HG03095 (cell line): ENCODE data around the gene GPSM1.
A peak's percentile ranks its signal among the peaks of the same experiment; 100 is the strongest.

Source experiments
- ATAC-seq: cut with Tn5 transposase; IDR thresholded peaks from one replicate; pipeline ENCODE4 v1.9.1; 2021; ENCODE audit warnings: moderate library complexity; ENCODE audit not compliant: unreplicated experiment

Gene GPSM1, protein sequence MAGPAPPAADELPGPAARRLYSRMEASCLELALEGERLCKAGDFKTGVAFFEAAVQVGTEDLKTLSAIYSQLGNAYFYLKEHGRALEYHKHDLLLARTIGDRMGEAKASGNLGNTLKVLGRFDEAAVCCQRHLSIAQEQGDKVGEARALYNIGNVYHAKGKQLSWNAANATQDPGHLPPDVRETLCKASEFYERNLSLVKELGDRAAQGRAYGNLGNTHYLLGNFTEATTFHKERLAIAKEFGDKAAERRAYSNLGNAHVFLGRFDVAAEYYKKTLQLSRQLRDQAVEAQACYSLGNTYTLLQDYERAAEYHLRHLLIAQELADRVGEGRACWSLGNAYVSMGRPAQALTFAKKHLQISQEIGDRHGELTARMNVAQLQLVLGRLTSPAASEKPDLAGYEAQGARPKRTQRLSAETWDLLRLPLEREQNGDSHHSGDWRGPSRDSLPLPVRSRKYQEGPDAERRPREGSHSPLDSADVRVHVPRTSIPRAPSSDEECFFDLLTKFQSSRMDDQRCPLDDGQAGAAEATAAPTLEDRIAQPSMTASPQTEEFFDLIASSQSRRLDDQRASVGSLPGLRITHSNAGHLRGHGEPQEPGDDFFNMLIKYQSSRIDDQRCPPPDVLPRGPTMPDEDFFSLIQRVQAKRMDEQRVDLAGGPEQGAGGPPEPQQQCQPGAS

GRCh38 chr9:136327304-136327974, at the start of gene GPSM1:
GPSM1 (plus strand) TSS chr9:136327539; CDS start chr9:136327696, 157 bp downstream.
- no peak for ATAC-seq

DNA sequence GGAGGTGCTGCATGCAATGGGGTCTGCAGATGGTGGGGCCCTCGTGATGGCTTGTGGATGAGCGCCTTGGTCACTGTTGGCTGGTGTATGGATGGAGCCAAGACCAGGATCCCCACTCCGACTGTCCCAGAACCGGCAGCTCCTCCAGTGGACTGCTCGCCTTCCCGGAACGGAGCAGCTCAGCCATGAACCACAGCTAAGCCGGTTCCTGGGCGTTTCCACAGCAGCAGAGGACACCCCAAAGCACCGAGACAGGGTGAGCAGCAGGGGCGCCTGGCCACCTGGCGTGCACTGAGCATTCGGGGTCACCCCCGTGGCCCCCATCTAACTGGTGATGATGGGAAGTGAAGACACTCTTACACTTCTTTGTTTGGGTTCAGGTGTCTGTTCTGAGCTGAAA, 49.6 kb upstream of the GPSM1 start:
- no peak for ATAC-seq

GRCh38 chr9:136278221-136278620, 49.1 kb upstream of the GPSM1 start:
- ATAC-seq, result no peak

DNA sequence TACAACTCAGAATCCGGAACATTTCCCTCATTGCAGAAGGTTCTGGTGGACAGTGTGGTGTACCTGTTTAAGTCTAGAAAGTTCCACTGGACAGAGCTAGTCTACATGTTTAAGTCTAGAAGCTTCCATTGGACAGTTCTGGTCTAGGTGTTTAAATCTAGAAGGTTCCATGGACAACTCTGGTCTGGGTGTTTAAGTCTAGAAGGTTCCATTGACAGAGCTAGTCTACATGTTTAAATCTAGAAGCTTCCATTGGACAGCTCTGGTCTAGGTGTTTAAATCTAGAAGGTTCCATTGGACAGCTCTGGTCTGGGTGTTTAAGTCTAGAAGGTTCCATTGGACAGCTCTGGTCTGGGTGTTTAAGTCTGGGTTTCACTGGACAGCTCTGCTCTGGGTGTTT, 48.4 kb upstream of the GPSM1 start:
- ATAC-seq, result no peak

DNA sequence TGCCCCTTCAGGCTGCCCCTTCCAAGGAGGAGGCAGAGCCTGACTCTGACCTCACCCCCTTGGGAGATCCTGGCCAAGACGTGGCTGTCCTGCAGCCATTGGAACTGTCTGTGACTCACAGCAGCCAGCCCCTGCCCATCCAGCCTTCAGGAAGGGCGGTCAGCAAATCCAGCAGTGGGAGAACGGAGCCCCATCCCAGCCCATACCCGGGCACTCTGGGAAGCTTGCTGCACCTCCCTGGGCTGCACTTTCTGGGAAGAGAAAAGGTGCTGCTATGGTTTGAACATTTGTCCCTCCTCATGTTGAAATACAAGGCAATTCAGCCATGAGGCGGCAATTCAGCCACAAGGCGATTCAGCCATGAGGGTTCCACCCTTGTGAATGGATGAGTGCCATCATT, 47.9 kb upstream of the GPSM1 start:
- ATAC-seq, result no peak

DNA sequence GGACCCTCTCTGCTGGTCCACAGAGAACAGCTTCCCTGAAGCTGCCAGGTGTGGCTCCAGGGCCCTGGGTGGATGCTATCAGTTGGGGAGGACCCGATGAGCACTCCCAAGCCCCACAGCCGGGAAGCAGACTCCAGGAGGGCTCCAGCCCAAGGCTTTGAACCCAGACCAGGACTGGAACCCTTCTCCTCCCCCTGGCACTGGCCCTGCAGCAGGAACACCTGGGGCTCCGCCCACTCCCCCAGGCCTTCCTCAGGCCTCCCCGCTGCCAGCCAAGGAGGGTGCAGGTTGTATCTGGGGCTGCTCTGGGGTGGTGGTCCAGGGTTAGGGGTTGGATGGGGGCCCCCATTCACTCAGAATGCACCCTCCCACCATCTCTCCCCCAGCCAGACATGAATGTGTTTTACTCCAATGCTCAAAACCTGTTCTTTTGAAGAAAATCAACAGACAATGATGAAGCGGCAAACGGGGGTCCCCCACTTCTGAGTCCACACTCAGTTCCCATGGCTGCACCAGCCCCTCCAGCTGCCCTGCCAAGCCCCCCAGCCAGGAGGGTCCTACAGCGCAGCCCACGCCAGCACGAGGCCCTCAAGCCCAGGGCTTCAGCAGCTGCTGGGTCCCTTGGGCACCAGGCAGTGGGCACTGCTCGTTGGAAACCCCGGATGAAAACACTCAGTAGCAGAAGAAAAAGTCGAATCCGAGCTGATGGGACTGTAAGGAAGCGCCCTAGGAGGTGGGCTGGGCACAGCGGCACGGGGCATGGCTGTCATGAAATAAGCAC, 46.6 kb upstream of the GPSM1 start:
- ATAC-seq, result no peak

GRCh38 chr9:136281421-136282271, 45.7 kb upstream of the GPSM1 start:
- ATAC-seq, result no peak

GRCh38 chr9:136282272-136282861, 45.0 kb upstream of the GPSM1 start:
- ATAC-seq, result no peak

DNA sequence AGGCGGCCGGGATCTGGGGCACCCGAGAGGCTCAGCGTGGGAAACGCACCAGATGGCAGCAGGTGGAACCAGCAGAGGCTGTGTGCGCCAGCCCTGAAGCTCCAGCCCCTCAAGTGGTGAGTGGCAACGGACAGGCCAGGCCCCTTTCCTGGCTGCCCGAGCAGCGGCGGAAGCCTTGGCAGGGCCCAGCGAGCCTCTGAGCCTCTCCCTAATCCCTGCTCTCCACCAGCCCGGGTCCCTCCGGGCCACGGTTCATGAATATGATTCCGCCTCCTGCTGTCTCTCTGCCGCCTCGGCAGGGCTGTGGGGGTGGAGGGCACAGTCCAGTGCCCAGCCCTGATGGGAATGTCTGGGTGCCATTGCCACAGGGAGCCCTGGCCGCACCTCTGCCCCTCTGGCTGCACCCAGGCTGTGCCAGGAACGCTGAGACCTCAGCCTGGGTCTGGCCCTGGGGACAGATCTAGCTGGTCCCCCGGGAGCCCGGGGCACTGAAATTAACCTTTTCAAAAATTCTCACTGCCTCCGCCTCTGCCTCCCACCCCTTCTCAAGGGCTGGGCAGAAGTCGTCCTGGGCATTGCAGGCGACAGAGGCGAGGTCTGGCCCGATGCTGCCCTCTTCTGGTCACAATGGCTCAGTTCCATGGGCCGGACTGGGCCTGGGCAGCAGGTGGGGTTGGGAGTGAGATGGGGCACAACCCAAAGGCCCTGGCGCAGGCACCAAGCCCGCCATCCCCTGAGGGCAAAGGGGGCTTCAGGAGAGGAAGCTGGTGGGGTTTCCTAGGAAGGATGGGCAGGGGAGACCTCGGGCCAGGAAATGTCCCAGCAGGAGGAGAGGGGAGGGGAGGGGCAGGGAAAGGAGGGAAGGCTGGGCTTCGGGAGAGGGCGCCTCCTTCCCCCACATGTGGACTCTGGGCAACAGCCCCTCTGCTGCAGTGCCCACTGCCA, 43.8 kb upstream of the GPSM1 start:
- peak; percentile 63 for ATAC-seq

- ATAC-seq, result no peak
Observed at GRCh38 chr9:136284311-136284710, 43.0 kb upstream of the GPSM1 start.

DNA sequence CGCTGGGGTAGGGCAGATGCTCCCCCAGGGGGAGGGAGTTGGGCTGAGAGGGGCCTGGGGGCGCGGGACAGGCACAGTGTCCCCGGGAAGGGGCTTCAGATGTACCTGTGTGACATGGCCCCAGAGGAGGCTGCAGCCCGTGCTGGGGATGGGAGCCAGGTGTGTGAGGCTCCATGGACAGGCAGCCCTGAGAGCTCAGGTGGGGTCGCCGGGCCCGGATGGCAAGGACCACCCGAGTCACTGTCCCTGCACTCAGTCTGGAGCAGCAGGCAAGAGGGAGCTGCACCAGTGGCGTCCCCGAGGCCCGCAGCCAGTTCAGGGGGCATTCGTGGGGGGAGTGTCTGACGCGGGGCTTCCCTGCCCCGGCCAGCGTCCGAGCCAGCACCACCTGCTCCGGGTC, 42.4 kb upstream of the GPSM1 start:
- ATAC-seq, result no peak

- ATAC-seq, result no peak
Observed at GRCh38 chr9:136285501-136286358, 41.6 kb upstream of the GPSM1 start.

- no peak for ATAC-seq
Observed at GRCh38 chr9:136286359-136286986, 40.9 kb upstream of the GPSM1 start.

DNA sequence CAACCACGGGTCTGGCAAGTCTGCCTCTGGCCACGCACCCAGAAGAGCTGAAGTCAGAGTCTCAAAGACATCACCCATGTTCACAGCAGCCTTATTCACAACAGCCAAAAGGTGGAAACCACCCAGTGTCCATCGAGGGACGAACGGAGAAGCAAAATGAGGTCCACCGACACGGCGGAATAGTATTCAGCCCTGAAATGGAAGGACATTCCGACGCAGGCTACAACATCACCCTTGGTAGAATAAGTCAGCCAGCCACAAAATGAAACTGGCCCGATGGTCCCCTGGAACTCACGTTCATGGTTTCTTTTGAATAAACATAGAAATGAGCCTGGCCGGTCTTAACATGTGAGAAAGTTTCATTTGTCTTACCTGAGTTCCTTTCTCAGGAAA, 40.4 kb upstream of the GPSM1 start:
- ATAC-seq, result no peak

GRCh38 chr9:136287960-136288753, 39.2 kb upstream of the GPSM1 start:
- ATAC-seq, result no peak

- ATAC-seq, result no peak
Observed at GRCh38 chr9:136289651-136290507, 37.5 kb upstream of the GPSM1 start.
